GM12864 (cell line): ENCODE results near the gene SLC16A13.
A peak's percentile ranks its signal among the peaks of the same experiment; 100 is the strongest.

ENCODE experiments used
- DNase-seq: peaks from one replicate; pipeline ENCODE4 v3.0.0-alpha.2; 2011; ENCODE audit warnings: low read depth
- H3K4me3 ChIP-seq: 2 replicates; pipeline ENCODE4 v1.5.1; 2011; ENCODE audit warnings: mild to moderate bottlenecking, low read depth, low read length, control low read depth
- CTCF ChIP-seq: IDR thresholded peaks from 2 replicates; pipeline ENCODE4 v1.5.1; 2011; ENCODE audit warnings: low read depth, mild to moderate bottlenecking, moderate library complexity, low read length, control low read depth, inconsistent platforms; ENCODE audit errors: missing control alignments

Gene SLC16A13

GRCh38 chr17:6996256-6997011 is 39.4 kb upstream of the SLC16A13 start:
- no peak overlapping the region for H3K4me3 ChIP-seq
- TF ChIP-seq CTCF, result no peak
- DNase-seq, result no peak

GRCh38 chr17:6997171-6997570 is 38.6 kb upstream of the SLC16A13 start:
- TF ChIP-seq CTCF, result no peak
- H3K4me3 ChIP-seq, result no peak overlapping the region
- no peak for DNase-seq

GRCh38 chr17:6998855-6999508 is 36.8 kb upstream of the SLC16A13 start:
- H3K4me3 ChIP-seq, result no peak overlapping the region
- no peak for TF ChIP-seq CTCF
- no peak for DNase-seq

GRCh38 chr17:7001318-7001961 is 34.4 kb upstream of the SLC16A13 start:
- no peak overlapping the region for H3K4me3 ChIP-seq
- peak; percentile 73 for TF ChIP-seq CTCF
- no peak for DNase-seq

GRCh38 chr17:7002288-7003047 is 33.3 kb upstream of the SLC16A13 start:
- no peak for TF ChIP-seq CTCF
- no peak for DNase-seq
- no peak overlapping the region for H3K4me3 ChIP-seq

- H3K4me3 ChIP-seq, result no peak overlapping the region
- DNase-seq, result no peak
- TF ChIP-seq CTCF, result no peak
These were observed 32.1 kb upstream of the SLC16A13 start for GRCh38 chr17:7003745-7004144.
